SHP77 treated with DMSO at 0.1 percent for 48 hours (cell line): ENCODE data around the gene TNNC1.

Experiments used
- DNase-seq: peaks from one replicate; lab custom pipeline; 2025; lab: John Stamatoyannopoulos, UW

The TNNC1 gene

DNA sequence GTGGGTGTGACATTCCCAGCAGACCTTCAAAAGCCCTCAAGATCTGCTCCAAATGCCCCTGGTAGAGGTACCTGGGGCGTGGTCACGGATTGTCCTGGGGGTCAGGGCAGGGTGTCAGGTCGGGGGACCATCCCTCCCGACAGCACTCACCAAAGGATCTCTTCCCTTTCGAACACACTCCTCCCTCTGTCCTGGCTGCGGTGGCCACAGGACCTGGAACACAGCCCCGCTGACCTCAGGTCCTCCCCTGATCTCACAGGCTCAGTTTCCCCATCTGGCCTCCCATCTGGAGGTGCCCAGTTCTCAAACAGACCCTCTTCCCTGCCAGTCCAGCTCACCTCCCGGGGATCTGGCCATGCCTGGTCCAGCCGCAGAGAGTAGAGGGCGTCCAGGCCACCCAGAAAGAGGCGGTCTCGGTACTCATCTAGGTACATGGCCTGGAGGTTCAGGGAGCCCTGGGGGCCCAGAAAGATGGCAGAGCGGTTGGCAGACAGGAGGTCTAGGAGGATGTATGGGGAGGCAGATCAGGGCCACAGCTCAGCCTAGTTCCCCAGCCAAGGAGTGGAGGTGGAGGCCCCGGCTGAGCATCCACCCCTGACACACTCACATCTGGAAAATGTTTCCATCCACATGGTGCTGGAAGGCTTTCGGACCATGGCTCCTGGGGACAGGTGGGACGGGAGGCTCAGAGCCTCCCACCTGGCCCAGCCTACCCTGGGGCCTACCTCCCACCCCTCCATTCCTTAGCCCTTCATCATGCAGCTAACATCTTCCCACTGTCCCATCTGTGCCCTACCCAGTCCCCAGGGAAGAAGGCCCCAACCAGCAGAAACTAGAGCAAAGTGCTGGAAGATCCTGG is 11.2 kb downstream of the TNNC1 start:
- no peak for DNase-seq

DNA sequence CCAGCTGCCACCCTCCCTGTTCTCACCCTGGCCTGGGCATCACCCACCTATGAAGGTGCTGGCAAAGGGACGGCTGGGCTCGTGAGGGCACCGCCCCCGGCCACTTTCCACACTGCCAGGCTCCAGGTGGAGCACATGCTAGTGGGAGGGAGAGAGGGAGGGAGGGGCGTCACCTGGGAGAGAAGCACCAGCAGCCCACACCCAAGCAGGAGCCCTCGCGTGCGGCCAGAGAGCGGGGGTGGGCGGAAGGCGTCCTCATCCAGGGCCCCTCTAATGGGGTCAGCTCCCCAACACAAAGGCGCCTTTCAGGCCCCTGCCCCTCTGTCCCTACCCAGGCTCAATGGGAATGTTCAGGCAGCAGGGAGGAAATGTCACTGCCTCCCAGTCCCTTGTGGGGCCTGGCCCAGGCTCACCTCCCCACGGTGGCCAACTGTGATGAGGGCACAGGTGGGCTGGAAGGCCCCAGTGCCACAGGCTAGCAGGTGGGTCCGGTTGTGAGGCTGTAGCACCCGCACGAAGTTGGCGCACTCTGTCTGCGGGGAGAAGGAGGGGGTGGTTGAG is 12.0 kb downstream of the TNNC1 start:
- no peak for DNase-seq

DNA sequence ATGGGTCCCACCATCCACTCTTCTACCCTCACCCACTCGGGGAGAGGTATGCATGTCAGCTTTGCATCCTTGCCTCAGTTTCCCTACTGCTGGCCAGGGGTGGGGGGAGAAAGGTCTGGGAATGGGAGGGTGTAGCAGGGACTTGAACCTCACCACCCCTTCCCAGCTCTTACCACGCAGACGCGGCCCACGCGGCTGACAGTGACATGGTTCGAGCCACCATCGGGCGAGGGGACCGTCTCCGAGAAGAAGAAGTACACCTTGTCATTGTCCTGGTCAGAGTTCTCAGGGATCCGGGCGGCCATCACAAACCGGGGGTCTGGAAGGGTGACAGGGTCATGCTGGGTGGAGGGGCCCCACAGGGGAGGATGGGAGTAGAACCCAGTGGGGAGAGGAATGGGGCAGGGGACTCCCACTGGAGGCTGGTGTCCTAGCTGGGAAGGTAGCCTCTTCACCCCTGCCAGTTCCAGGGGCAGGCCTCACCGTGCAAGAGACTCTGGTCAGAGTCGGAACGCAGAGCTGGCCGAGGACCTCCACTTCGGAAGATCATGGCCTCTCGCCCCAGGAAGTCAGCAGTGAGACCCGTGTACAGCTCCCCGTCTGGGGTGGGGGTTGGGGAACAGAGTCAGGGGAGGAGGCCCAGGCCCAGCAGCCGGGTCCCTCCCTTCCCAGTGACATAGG is 12.6 kb downstream of the TNNC1 start:
- DNase-seq = no peak

DNA sequence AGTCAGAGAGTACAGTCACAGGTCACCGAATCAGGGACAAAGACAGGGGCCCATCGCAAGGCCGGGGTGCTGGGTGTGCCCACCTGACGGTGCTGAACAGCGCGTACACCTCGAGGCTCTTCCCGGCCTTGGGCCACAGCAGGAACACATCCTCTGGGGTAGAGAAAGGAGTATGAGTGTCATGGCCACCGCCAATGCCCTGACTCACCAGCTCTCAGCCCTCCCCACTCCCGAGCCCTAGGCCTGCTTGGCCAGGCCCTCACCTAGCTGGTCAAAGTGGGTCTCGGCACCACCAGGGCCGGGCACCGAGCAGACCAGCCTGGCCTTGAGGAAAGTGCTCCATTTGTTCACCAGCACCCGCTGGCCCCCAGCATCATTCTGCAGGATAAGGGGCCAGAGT is 13.2 kb downstream of the TNNC1 start:
- no peak for DNase-seq

DNA sequence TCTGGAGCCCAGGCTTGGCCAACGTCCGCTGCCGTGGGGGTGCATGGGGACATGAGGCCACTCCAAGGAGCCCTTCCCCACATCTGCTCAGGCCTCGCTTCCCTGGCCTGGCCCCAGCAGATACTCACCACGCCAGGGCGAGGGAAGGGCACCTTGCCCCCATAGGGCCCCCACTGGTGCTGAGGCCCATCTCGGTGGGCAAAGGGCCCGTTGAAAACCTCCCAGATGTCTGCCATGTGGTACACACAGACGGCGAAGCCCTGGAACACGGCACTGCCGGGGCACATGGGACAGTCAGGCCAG is 13.6 kb downstream of the TNNC1 start:
- no peak for DNase-seq

DNA sequence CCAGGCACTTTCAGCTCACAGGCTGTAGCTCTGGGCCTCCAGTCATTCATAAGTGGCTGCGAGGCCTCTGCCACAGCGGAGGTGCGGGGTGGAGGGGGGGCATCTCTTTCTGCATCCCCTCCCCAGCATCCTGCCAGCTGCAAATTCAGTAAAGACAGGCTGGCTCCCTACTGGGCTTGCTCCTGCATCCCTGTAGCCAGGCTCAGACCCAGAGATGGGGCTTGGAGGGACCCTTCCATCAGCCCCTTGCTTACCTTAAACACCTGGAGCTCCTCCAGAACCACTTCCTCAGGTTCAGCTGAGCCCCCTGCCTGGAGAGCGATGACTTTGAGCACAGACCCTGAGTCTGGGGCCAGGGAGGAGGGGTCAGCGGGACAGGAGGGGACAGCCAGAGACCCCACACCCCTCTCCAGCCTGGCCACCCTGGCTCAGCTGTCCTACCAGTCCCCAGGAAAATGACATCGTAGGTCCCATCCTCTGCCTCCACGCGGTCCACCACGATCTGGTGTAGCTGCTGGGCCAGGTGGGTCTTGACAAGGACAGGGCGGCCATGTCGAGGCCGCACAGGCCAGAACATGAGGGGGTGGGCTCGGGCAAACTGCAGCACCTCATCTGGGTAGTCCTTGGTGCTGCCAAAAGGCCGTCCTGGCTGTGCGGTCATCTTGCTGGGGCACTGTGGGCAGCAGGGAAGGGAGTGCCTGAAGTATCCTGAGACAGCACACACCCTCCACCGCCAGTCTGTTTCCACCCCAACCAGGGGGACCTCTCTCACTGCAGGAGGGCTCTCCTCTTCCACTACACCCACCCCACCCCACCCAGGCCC is 14.2 kb downstream of the TNNC1 start:
- DNase-seq = no peak

DNA sequence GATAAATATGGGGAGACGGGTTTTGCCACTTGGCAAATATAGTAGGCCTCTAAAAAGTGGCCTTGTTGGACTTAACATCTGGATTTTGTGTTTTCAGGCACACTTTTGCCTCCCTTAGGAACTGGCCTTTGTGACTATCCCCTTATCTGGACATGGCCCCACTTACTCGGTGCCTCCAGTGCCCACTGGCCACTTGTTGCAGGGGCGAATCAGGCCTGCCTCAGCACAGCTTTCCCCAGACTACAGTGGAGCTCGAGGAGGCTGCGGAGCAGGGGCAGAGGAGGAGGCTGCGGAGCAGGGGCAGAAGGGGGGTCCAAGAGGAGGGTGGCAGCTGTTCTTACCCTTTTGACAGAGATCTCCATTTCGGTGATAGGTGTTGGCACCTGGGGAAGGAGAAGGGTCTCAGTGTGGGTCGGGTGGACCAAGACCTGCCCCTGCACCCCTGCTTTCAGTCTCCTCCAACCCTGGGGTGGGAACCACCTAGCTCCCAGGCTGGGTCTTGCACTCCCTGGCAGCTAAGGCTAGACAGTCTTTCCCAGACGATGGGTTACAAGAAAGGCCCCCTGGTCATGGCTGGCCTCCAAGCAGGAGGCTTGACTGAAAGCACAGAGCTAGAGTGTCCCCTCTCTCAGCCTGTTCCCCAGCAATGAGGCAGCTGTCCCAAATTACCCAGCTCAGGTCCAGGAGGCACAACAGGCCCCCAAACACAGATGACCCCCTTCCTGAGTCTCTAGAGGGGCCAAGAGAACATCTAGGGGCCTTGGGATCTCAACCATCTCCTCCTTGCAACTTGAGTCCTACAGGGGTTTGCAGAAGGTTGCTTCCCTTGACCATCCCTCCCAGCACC is 15.0 kb downstream of the TNNC1 start:
- no peak for DNase-seq

DNA sequence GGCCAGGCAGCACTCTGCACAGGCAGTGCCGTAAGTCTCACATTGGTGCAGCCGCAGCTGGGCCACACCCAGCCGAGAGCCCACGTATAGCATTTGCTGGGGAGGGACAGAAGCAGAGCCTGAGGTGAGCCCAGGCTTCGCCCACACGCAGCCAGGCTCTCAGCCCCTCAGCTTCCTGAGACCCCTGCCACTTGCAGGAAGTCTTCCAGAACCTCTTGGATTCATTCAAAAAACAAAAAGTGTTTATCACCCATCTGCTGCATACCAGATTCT is 15.8 kb downstream of the TNNC1 start:
- DNase-seq = no peak

DNA sequence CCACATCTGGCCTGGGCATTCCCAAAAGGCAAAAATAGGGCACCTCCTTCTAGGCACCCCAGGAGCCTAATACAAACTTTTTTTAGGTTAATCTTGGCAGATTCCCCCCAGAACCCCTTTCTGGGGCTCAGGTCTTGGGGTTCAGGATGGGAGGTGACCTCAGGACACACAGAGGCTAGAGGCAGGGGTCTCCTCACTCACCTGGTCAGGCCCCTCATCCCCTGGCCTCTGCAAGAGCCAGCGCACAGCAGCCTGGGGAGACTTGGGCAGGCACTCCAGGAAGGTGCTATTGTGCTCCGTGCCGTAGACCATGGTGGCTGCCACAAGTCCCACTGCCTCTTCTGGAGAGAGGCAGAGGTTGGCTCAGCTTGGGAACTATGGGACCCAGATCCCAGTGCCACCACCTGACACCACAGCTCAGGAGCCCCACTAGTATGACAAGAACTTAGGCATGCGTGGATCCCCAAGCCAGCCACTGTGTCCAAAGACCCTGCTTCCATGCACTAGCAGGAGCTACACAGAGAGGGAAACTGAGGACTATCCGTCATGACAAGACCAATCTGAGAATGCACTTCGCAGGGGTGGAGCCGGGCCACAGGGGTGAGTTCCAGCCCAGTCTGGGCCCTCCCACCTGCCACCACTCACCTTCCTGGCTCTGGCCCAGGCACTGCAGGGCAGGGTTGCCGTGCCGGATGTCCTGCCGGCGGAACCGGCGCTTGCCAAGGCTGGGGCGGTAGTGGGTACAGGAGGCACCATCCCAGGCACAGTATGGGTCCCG is 16.3 kb downstream of the TNNC1 start:
- DNase-seq = no peak

DNA sequence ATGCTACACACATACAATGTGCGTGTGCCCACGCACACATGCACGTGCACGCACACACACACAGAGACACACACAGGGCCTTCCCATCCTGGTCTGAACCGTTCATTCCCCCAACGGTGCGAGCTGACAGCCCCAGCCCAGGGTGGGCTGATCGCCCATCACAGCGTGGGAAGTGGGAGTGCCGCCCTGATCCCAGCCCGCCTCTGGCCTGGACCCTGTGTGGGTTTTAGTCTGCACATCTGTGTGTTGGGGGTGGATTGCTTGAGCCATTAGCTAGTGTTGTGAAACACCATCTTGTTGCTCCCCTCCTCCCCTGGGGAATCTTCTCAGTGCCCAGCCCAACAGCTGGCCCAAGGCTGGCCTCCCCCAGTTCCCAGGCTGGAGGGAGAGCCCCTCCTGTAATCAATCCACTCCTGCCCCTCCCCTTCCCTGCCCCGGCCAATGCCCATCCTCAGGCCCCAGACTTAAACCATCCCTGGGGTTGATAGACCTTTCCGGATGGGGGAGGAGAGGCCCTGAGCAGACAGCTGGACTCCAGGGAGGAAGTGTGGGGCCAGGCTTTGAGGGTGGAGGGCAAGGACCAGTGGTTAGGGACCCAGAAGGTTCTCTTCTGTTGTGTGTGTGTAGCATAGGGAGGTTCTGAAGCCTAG is 17.2 kb downstream of the TNNC1 start:
- no peak for DNase-seq

DNA sequence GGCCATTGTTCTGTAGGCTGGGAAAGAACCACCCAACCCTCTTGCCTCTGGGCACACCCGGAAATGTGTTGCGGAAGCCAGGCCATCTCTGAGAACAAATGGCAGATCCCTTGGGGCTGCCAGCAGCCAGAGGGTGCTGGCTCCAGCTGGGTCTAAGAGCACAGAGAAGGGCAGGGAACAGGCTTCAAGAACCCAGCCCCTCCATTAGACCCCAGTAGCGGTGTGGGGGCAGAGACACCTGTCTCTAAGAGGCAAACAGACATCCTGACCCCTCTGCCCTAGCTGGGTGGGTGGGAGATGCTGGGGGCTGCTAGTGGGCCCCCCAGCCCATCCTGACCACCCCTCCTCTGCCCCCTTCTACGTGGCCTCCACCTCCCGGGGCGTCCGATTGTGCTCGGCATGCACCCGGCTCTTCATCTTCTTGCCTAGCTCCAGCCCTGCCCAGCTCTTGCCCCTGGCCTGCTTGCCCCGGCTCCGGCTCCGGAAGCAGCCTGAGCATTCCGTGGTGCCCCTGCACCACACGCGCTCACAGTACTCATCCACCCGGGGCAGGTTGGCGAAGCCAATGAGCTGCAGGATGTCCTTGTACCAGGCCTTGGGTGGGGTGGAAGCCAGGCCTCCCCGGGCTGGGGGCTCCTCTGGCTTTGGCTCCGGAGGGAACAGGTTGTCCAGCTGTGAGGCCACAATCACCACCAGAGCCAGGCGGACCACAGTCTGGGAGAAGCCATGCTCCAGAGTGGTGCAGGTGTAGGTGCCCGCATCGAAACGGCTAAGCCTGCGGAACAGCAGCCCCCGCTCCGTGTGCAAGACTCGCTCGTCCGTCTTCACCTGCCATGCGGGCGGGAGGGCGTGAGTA is 18.4 kb downstream of the TNNC1 start:
- DNase-seq = no peak

DNA sequence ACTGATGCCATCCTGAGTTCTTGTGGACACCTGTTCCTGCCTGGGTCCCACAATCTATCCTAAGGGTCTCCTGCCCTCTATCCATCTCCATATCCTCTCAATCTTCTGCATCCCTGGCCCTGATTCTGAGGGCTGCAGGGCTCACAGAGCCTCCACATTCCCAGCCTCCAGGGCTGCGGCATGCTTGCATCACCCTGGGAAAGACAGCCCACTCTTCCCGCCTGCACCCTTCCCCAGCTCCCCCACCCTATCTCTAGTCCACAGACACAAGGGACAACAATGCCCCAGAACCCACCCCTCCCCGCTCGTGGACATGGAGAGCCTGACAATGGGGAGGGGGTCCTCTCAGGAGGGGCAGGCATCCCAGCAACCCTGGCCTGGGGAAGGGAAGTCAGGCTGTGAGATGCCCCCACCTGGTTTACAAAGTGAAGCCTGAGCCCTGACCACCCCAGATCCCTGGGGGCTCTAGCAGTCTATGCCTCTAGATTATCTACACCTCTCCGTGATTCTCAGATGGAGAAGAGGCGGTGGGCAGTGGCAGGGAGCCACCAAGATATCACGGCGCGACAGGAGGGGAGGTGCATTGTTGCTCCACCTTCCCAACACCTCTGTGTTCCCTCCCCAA is 19.2 kb downstream of the TNNC1 start:
- no peak for DNase-seq

DNA sequence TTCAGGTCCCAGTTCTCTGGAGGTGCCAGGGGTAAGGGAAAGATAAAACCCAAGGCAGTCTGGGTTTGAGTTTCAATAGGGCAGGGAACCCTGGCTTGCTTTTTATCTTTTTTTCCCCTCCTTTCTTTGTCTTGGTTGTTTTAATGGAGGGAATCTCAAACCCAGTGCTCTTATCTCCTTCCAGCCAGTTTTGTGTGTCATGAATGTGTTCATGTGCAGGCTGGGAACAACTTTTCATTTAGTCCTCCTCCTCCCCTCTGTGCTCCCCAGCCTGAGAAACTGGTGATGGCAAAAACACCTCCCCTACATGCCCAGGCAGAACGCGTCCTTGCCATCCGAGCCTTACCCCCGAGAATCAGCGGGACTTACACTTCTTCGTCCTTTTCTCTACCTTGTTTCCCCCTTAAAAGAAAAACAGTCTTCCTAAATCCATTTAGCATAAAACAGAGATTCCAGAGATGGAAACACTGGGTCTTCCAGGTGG is 19.8 kb downstream of the TNNC1 start:
- no peak for DNase-seq

DNA sequence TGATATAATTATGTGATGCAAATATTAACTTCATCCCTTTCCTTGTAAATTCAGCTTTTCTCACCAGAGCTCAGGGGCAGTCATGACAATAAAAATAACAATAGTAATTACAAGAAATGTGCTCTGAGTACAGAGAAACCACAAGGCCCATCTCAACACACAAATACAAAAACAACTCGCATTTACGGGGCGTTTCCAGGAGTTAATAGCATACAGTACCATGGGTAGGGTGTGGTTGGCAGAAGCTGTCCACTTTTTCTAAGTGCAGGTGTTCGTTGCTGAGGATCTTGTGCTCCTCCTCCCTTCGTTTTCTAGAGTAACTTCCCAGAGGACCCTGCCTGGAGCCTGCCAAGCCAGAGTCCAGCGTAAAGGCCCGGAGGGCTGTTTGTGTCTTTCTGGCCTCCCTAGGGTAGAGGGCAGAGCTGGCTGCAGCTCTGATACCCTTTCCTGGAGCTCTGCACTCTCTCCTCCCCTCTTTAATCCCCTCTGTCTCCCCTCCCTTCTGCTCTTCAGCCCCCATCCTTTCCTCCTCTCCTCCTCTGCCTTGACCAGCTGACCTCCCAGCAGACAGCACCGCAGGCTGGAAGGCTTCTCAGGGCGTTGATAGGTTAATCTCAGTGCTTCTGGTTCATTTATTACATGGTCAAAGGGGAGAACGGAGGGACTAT is 20.4 kb downstream of the TNNC1 start:
- DNase-seq = no peak

DNA sequence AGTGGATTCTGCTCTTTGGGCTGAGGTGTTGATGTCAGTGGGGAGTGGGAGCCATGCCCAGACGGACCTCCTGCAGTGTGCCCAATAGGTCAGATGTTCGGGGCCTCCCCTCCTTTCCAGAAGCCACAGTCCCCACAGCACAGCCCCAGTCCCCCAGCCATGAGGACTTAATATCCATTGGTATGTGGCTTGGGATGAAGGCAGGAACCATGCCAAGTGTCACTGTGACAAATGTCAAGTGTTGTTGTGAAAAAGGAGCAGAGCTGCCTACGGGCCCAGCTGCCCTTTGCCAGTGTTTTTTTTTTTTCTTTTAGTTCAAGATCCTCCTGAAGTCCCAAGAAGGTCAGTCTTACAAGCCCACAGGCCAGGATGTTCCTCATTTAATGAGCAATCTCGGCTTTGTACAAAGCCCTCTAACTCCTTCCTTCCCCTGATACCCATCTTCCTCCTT is 21.1 kb downstream of the TNNC1 start:
- no peak for DNase-seq

DNA sequence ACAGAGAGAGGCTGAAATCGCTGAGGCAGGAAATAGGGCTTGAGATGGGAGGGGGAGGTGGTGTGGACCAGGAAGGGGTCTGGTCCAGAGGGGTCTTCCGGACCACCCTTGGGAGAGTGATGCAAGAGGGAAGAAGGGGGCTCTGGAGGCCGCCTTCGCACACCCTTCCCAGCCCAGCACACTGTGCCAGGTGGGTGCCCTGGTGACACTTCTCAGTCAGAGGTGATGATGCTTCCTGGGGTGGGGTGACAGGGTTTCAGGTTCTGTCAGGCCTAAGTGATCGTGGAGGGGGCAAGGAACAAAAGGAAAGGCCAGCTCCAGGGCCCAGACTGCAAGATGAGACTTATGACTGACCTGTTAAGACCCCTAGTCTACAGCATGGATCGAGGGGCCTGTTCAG is 21.6 kb downstream of the TNNC1 start:
- DNase-seq = no peak

DNA sequence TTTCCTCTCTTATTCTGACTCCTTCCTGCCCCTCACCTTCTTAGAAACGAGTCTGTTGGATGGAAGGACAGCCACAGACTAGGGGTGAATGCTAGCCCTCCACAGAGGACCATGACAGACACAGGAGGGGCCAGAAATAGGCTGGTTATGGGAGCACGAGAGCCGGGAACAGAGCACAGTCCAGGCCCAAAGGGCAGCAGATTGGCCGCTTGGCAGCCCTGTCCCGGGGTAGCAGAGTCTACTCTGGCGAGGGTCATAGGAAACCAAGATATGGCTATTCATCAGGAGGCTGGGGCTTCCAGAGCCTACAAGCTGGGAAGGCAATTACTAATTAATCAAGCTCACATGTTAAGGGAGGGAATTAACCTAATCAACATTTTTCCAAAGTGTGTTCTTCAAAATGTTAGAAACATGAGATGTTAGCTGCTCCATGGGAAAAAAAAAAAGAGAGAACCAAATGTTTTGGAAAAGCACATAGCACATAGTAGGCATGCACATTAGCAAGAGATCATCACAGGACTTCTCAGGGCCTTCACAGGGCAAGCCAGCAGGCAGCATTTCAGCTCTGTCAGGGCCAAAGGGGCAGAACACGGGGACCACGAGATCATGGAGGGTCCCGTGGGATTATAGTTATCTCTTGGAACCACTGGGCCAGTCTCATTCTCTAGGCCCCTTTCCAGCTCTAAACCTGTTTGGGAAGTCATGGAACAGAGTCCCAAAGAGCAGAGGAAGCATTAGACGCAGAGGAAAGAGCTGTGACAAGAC is 22.2 kb downstream of the TNNC1 start:
- no peak for DNase-seq

DNA sequence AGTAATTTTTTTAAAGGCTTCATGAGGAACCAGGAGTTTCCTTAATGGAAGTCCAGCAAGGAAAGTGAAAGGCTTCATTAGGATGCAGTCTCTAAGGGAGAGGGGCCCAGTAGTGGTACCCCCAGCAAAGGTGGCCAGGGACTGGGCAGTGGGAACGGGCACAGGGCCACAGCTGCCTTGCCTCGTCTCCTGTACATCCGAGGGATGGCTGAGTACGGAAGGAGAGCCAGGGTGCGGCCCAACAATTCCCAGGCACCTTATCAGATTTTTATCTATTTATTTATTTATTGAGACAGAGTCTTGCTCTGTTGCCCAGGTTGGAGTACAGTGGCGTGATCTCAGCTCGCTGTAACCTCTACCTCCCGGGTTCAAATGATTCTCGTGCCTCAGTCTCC is 23.4 kb downstream of the TNNC1 start:
- DNase-seq = no peak
